GM19035 (cell line): ENCODE results near the gene SPRED2.
"Not testable (repeated sequence)": the region's sequence is repeated elsewhere in the genome, so short reads cannot be mapped to it uniquely, and the experiment has no call there.

ENCODE experiments used
- ATAC-seq: cut with Tn5 transposase; IDR thresholded peaks from one replicate; pipeline ENCODE4 v1.9.1; 2021; ENCODE audit not compliant: unreplicated experiment

Gene SPRED2

GRCh38 chr2:65349863-65350262, 82.5 kb downstream of the SPRED2 start:
- no peak for ATAC-seq

- ATAC-seq, result no peak
Measured at GRCh38 chr2:65347913-65348312, 84.5 kb downstream of the SPRED2 start.

GRCh38 chr2:65345631-65346030, 86.8 kb downstream of the SPRED2 start:
- ATAC-seq, result no peak

GRCh38 chr2:65344689-65345088, 87.7 kb downstream of the SPRED2 start:
- ATAC-seq, result no peak

- no peak for ATAC-seq
Measured at GRCh38 chr2:65344182-65344581, 88.2 kb downstream of the SPRED2 start.

- no peak for ATAC-seq
Measured at GRCh38 chr2:65343386-65343785, 89.0 kb downstream of the SPRED2 start.

- no peak for ATAC-seq
Measured at GRCh38 chr2:65340898-65341681, 91.3 kb downstream of the SPRED2 start.

- ATAC-seq, result no peak
Measured at GRCh38 chr2:65339648-65340047, 92.8 kb downstream of the SPRED2 start.

- not testable (repeated sequence) for ATAC-seq
Measured at GRCh38 chr2:65338830-65339495, 93.4 kb downstream of the SPRED2 start.

- not testable (repeated sequence) for ATAC-seq
Measured at GRCh38 chr2:65337915-65338314, 94.5 kb downstream of the SPRED2 start.

GRCh38 chr2:65334714-65335113, 97.7 kb downstream of the SPRED2 start:
- no peak for ATAC-seq

- no peak for ATAC-seq
Measured at GRCh38 chr2:65331336-65332025, 100.9 kb downstream of the SPRED2 start.

GRCh38 chr2:65329525-65329924, 102.9 kb downstream of the SPRED2 start:
- ATAC-seq, result no peak

- ATAC-seq, result no peak
Measured at GRCh38 chr2:65326276-65326675, 106.1 kb downstream of the SPRED2 start.

- ATAC-seq, result no peak
Measured at GRCh38 chr2:65325066-65325465, 107.3 kb downstream of the SPRED2 start.

GRCh38 chr2:65320946-65321345, 111.5 kb downstream of the SPRED2 start:
- ATAC-seq, result no peak

- ATAC-seq, result peak; percentile 63
Measured at GRCh38 chr2:65320042-65320725, 112.2 kb downstream of the SPRED2 start.

GRCh38 chr2:65319674-65320041, 112.7 kb downstream of the SPRED2 start:
- no peak for ATAC-seq

GRCh38 chr2:65319072-65319673, 113.2 kb downstream of the SPRED2 start:
- no peak for ATAC-seq

- no peak for ATAC-seq
Measured at GRCh38 chr2:65317841-65318240, 114.6 kb downstream of the SPRED2 start.

- ATAC-seq, result not testable (repeated sequence)
Measured at GRCh38 chr2:65317351-65317750, 115.0 kb downstream of the SPRED2 start.
